ENCODE measurements around the gene SRC.

The SRC gene

GRCh38 chr20:37362231-37362792 lies 16.4 kb downstream of the SRC start:
- TF ChIP-seq LEF1 (IDR thresholded peaks at IDR 0.05; ENCODE audit: borderline replicate concordance): no peak
- TF ChIP-seq FOXM1 (IDR thresholded peaks at IDR 0.05; ENCODE audit: borderline replicate concordance): no peak
- TF ChIP-seq TARDBP (IDR thresholded peaks at IDR 0.05): no peak
- TF ChIP-seq BHLHE40 (IDR thresholded peaks at IDR 0.05; ENCODE audit: borderline replicate concordance): no peak
- no peak for TF ChIP-seq SUZ12 (IDR thresholded peaks at IDR 0.05)
- no peak for TF ChIP-seq HDGF (IDR thresholded peaks at IDR 0.05; ENCODE audit: borderline replicate concordance)
- TF ChIP-seq ZNF384 (IDR thresholded peaks at IDR 0.05): no peak
- no peak for TF ChIP-seq CTBP1 (IDR thresholded peaks at IDR 0.05; ENCODE audit: borderline replicate concordance)
- TF ChIP-seq FOXA1 (IDR thresholded peaks at IDR 0.05): no peak
- TF ChIP-seq SP1 (IDR thresholded peaks at IDR 0.05): no peak
- TF ChIP-seq PKNOX1 (IDR thresholded peaks at IDR 0.05): no peak
- no peak for TF ChIP-seq NFRKB (IDR thresholded peaks at IDR 0.05)
- ChIA-PET CTCF (interaction anchor here (1.0 kb wide), 1 partner anchor 23 kb away, joined by 3 read pairs; no protein-coding TSS in a partner anchor), POLR2A (no interaction called here)
- DNase-seq (ENCODE audit: extremely low spot score): no peak

- ChIA-PET CTCF (interaction anchor here (1.0 kb wide), 1 partner anchor 22 kb away, joined by 3 read pairs; no protein-coding TSS in a partner anchor), POLR2A (no interaction called here)
- DNase-seq (ENCODE audit: extremely low spot score): no peak
- TF ChIP-seq SP1 (IDR thresholded peaks at IDR 0.05) (no peak), SUZ12 (IDR thresholded peaks at IDR 0.05) (no peak), ELF4 (IDR thresholded peaks at IDR 0.05) (no peak), LEF1 (IDR thresholded peaks at IDR 0.05; ENCODE audit: borderline replicate concordance) (no peak), HDGF (IDR thresholded peaks at IDR 0.05; ENCODE audit: borderline replicate concordance) (no peak), ARNT (IDR thresholded peaks at IDR 0.05) (no peak), FOXM1 (IDR thresholded peaks at IDR 0.05; ENCODE audit: borderline replicate concordance) (no peak), NFRKB (IDR thresholded peaks at IDR 0.05) (no peak), ZNF384 (IDR thresholded peaks at IDR 0.05) (no peak), BHLHE40 (IDR thresholded peaks at IDR 0.05; ENCODE audit: borderline replicate concordance) (no peak), TARDBP (IDR thresholded peaks at IDR 0.05) (no peak), CTBP1 (IDR thresholded peaks at IDR 0.05; ENCODE audit: borderline replicate concordance) (no peak), FOXA1 (IDR thresholded peaks at IDR 0.05) (no peak), PKNOX1 (IDR thresholded peaks at IDR 0.05) (no peak)
These were observed 16.9 kb downstream of the SRC start for GRCh38 chr20:37362821-37363220.

DNA sequence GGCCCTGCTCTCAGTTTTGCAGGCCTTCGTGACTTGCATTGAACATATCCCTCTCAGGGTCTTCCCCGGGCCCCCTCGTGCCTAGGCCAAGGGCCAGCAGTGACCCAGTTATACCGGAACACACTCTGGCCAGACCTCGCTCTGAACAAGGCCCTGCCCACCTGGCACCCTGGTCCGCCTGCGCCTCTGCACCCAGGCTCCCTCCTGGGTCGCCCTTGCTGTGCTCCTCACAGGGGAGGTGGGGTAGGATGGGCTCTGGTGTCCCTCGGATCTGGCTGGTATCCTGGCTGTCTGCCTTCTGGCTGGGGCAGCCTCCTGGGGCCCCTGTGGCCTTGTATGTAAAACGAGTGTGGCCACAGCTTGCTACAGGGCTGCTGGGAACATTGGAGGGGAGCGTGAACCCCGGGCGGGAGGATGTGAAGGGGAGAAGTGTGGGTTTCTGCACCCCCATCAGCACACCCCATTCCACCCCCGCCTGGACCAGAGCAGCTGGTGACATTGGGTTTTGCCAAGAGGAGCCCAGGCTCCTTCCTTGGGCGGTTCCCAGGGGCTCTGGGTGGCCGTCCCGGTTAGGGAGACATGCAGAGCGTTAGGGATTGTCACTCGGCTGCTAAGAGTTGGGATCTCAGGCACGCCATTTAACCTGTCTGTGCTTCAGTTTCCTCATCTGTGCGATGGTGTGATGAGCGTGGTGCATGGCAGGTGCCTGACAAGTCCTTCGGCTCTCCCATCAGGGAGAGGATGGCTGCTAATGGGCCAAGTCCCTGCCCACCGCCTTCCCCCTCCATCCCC lies 17.5 kb downstream of the SRC start:
- CTCF ChIA-PET: interaction anchor here (1.0 kb wide), 1 partner anchor 22 kb away, joined by 3 read pairs; no protein-coding TSS in a partner anchor
- DNase-seq (ENCODE audit: extremely low spot score): no peak
- TF ChIP-seq FOXK2 (IDR thresholded peaks at IDR 0.05): no peak
- no peak for TF ChIP-seq SP1 (IDR thresholded peaks at IDR 0.05)
- TF ChIP-seq FOXA1 (IDR thresholded peaks at IDR 0.05): no peak
- no peak for TF ChIP-seq HDGF (IDR thresholded peaks at IDR 0.05; ENCODE audit: borderline replicate concordance)
- no peak for TF ChIP-seq BHLHE40 (IDR thresholded peaks at IDR 0.05; ENCODE audit: borderline replicate concordance)
- no peak for TF ChIP-seq ELF4 (IDR thresholded peaks at IDR 0.05)
- no peak for TF ChIP-seq SUZ12 (IDR thresholded peaks at IDR 0.05)
- TF ChIP-seq L3MBTL2 (conservative IDR thresholded peaks at IDR 0.05): no peak
- TF ChIP-seq NFRKB (IDR thresholded peaks at IDR 0.05): no peak
- TF ChIP-seq ZNF384 (IDR thresholded peaks at IDR 0.05): no peak
- no peak for TF ChIP-seq FOXM1 (IDR thresholded peaks at IDR 0.05; ENCODE audit: borderline replicate concordance)
- POLR2A ChIA-PET: no interaction called here

DNA sequence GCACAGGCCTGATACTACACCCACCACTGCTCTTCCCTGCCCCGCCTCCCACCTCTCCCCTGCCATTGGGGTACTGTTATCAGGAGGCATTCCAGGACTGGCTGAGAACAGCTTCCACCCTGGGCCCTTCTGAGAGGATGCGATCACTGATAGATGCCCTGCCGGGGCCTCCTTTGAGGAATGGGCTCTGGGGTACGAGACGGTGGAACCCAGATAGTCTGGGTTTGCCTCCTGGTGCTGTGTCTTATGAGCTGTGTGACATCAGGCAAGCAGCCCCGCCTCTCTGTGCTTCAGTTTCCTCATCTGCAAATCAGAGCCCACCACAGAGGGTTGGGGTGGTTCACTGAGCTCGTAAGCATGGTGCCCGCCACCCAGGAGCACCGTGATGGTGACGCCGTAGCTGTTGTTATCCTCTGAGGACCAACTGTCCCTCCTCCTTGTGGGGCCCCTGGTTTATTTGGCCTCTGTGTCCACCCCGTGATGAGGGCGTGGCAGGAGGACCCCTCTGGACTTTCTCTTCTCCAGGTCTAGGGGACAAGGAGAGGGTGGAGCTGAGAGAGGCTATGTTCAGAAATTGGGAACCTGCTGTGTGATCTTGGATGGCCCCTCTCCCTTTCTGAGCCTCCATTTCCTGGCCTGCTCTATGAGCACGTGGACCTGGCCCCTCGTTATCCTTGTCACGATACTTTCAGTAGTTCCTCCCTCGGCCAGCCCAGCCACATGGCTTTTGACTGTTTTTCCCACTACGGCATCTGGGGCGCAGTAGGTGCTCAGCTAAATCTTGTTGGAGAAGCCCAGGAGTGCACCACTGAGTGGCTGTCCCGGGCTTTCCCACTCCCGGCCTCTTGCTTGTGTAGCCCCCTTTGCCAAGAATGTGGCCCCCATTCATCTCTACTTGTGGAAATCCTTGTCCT lies 18.3 kb downstream of the SRC start:
- CTCF ChIA-PET: interaction anchor here (0.6 kb wide), 1 partner anchor 20 kb away, joined by 3 read pairs; no protein-coding TSS in a partner anchor
- POLR2A ChIA-PET: no interaction called here
- TF ChIP-seq PKNOX1 (IDR thresholded peaks at IDR 0.05) (no peak), CTBP1 (IDR thresholded peaks at IDR 0.05; ENCODE audit: borderline replicate concordance) (no peak), FOXK2 (IDR thresholded peaks at IDR 0.05) (no peak), FOXM1 (IDR thresholded peaks at IDR 0.05; ENCODE audit: borderline replicate concordance) (no peak), ELF4 (IDR thresholded peaks at IDR 0.05) (no peak), ZNF384 (IDR thresholded peaks at IDR 0.05) (no peak), ARNT (IDR thresholded peaks at IDR 0.05) (no peak), BHLHE40 (IDR thresholded peaks at IDR 0.05; ENCODE audit: borderline replicate concordance) (no peak), TARDBP (IDR thresholded peaks at IDR 0.05) (no peak), SUZ12 (IDR thresholded peaks at IDR 0.05) (no peak), FOXA1 (IDR thresholded peaks at IDR 0.05) (no peak), L3MBTL2 (conservative IDR thresholded peaks at IDR 0.05) (no peak), NFRKB (IDR thresholded peaks at IDR 0.05) (no peak), LEF1 (IDR thresholded peaks at IDR 0.05; ENCODE audit: borderline replicate concordance) (no peak), HDGF (IDR thresholded peaks at IDR 0.05; ENCODE audit: borderline replicate concordance) (no peak), SP1 (IDR thresholded peaks at IDR 0.05) (no peak)
- DNase-seq (ENCODE audit: extremely low spot score): no peak

DNA sequence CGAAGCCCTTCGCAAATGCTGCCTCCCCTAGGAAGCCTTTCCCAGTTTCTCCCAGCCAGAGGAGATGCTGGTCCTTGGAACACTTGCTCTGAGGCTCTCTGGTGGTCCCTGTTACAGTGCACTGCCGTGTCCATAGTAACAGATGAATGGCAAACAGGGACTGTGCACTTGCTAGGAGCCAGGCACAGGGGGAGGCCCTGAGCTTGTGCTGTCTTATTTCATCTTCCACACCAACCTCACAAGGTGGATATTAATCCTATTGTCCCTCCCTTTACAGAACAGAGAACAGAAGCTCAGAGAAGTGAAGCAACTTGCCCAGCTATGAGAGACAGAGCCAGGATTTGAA lies 19.0 kb downstream of the SRC start:
- DNase-seq (ENCODE audit: extremely low spot score): no peak
- POLR2A ChIA-PET: no interaction called here
- TF ChIP-seq BHLHE40 (IDR thresholded peaks at IDR 0.05; ENCODE audit: borderline replicate concordance): no peak
- TF ChIP-seq FOXM1 (IDR thresholded peaks at IDR 0.05; ENCODE audit: borderline replicate concordance): no peak
- no peak for TF ChIP-seq LEF1 (IDR thresholded peaks at IDR 0.05; ENCODE audit: borderline replicate concordance)
- no peak for TF ChIP-seq SP1 (IDR thresholded peaks at IDR 0.05)
- TF ChIP-seq ARNT (IDR thresholded peaks at IDR 0.05): no peak
- TF ChIP-seq CTBP1 (IDR thresholded peaks at IDR 0.05; ENCODE audit: borderline replicate concordance): no peak
- CTCF ChIA-PET: interaction anchor here (0.6 kb wide), 1 partner anchor 20 kb away, joined by 3 read pairs; no protein-coding TSS in a partner anchor
